Cardiac muscle cell (in vitro differentiated cells and primary cell): ENCODE data around the gene DST. TPM values are rescaled to one million over a fixed set of nuclear protein-coding genes. Genes with fewer than 3 reads are reported as not detected.
A peak's percentile ranks its signal among the peaks of the same experiment; 100 is the strongest.

Experiments
- DNase-seq, 2 donors: peaks; one replicate each; pipeline versions ENCODE4 v3.0.0 to v3.0.0-alpha.2; 2010 to 2017; ENCODE audit warnings: low read depth in 1 of 2, low spot score in 1 of 2
- H3K27ac ChIP-seq: fragments of 200-600 bp; sonication (generic); 2 replicates; pipeline ENCODE4 v1.5.1; 2016
- H3K27me3 ChIP-seq: fragments of 200-600 bp; sonication (generic); 2 replicates; pipeline ENCODE4 v1.6.0; 2016; ENCODE audit warnings: control low read depth
- H3K36me3 ChIP-seq: fragments of 200-600 bp; sonication (generic); 2 replicates; pipeline ENCODE4 v1.5.1; 2016; ENCODE audit warnings: control low read depth
- H3K4me1 ChIP-seq: fragments of 200-600 bp; sonication (generic); 2 replicates; pipeline ENCODE4 v1.8.1; 2017; ENCODE audit warnings: low read depth, mild to moderate bottlenecking, mixed run types
- H3K4me3 ChIP-seq: fragments of 200-600 bp; sonication (generic); 2 replicates; pipeline ENCODE4 v1.5.1; 2016; ENCODE audit warnings: mild to moderate bottlenecking
- H3K9me3 ChIP-seq: fragments of 200-600 bp; sonication (generic); 2 replicates; pipeline ENCODE4 v1.5.1; 2017; ENCODE audit warnings: low read depth, mild to moderate bottlenecking, control low read depth
- CTCF ChIP-seq: IDR thresholded peaks from 2 replicates; pipeline ENCODE4 v1.5.1; 2012; ENCODE audit warnings: low read depth, mild to moderate bottlenecking, low read length
- polyA plus RNA-seq: library from polyadenylated mRNA; unstranded; fragments of >200 nt; fragmentation: Nextera tagmentation; extraction: Ambion mirVana; gene quantifications from 2 replicates; pipeline ENCODE4 v1.2.1, GENCODE V29; 2016
- total RNA-seq: library from RNA; depleted of rRNA; stranded (reverse); fragments of >200 nt; gene quantifications from 2 replicates; pipeline ENCODE4 v1.2.3, GENCODE V29; 2016

Gene DST
- total and polyA plus RNA-seq, 2 experiments from 2014 or later = 31.7 to 82.1 TPM

DNA sequence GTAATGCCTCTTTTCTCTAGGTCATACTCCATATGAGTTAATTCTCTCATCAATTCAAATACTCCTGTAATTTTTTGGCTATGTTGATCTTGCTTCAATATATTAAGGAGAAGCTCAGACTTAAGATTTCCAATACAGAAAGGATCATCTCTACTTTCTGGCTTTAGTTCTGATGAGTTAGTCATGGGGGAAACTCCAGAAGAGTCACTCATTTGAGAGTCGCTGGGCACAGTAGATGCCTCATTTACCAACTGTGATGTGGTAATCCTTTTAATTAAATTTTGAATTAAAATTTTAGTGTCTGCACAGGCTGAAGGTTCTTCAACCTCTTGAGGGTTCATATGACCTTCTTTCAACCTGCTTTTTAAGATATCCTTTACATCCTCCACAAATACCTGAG, 38.5 kb downstream of the DST start:
- Histone ChIP-seq H3K4me3 (no peak overlapping the region), H3K9me3 (no peaks in the 10 kb centered on the region), H3K27me3 (no peaks in the 10 kb centered on the region), H3K27ac (no peak overlapping the region), H3K4me1 (no peaks in the 10 kb centered on the region), H3K36me3 (peaks cover 13% of the 10 kb centered on the region)
- DNase-seq = no peak
- TF ChIP-seq CTCF = no peak

- Histone ChIP-seq H3K27ac (no peak overlapping the region), H3K4me1 (no peaks in the 10 kb centered on the region), H3K27me3 (no peaks in the 10 kb centered on the region), H3K4me3 (no peak overlapping the region), H3K9me3 (no peaks in the 10 kb centered on the region), H3K36me3 (peaks cover 17% of the 10 kb centered on the region)
- DNase-seq = no peak
- no peak for TF ChIP-seq CTCF
These were observed 41.3 kb downstream of the DST start for GRCh38 chr6:56601390-56601789.

- H3K4me1 ChIP-seq = no peaks in the 10 kb centered on the region
- peaks cover 20% of the 10 kb centered on the region for H3K36me3 ChIP-seq
- H3K27ac ChIP-seq = no peak overlapping the region
- peak; percentile 57 for TF ChIP-seq CTCF
- H3K9me3 ChIP-seq = no peaks in the 10 kb centered on the region
- peak; percentile 60 to 65 for DNase-seq
- no peaks in the 10 kb centered on the region for H3K27me3 ChIP-seq
- no peak overlapping the region for H3K4me3 ChIP-seq
These were observed 47.1 kb downstream of the DST start for GRCh38 chr6:56595490-56596122.

GRCh38 chr6:56594699-56595098, 48.0 kb downstream of the DST start:
- no peak for DNase-seq
- Histone ChIP-seq H3K27me3 (no peaks in the 10 kb centered on the region), H3K4me3 (no peak overlapping the region), H3K9me3 (no peaks in the 10 kb centered on the region), H3K27ac (no peak overlapping the region), H3K36me3 (peaks cover 15% of the 10 kb centered on the region), H3K4me1 (no peaks in the 10 kb centered on the region)
- TF ChIP-seq CTCF = no peak

GRCh38 chr6:56593801-56594318, 48.8 kb downstream of the DST start:
- Histone ChIP-seq H3K27me3 (no peaks in the 10 kb centered on the region), H3K9me3 (no peaks in the 10 kb centered on the region), H3K36me3 (peaks cover 20% of the 10 kb centered on the region), H3K4me1 (no peaks in the 10 kb centered on the region), H3K27ac (no peak overlapping the region), H3K4me3 (no peak overlapping the region)
- DNase-seq = peak in 1 of 2 donors; percentile 6
- TF ChIP-seq CTCF = no peak
